Measurements from ENCODE around the gene N4BP3.

DNA sequence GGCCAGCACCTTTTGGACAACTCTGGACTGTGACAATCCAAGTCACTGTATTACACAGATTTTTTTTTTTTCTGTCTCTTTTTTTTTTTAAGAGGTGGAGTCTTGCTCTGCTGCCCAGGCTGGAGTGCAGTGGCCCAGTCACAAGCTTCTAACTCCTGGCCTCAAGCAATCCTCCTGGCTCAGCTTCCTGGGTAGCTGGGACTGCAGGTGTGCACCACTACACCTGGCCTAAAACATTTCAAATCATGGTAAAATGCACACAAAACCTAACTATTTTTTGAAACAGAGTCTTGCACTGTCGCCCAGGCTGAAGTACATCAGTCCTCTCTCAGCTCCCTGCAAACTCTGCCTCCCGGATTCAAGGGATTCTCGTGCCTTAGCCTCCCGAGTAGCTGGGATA, 7.2 kb upstream of the N4BP3 start:
- TF ChIP-seq ZSCAN29 (CRISPR knock-in tag; conservative IDR thresholded peaks at IDR 0.05) (no peak), ZNF232 (CRISPR knock-in tag; IDR thresholded peaks at IDR 0.05; ENCODE audit: borderline replicate concordance) (no peak), NCOA5 (CRISPR knock-in tag; IDR thresholded peaks at IDR 0.05) (no peak), ZNF12 (CRISPR knock-in tag; IDR thresholded peaks at IDR 0.05) (no peak)
